Dendritic cell treated with granulocyte-macrophage colony-stimulating factor and Interleukin-4, amounts not matched to agents 40 ng/mL and 50 ng/mL, for 4 days (primary cell): ENCODE results near the gene CFAP61.

Experiments used
- H3K27ac Mint-ChIP-seq: one replicate; pipeline ENCODE4 v1.8.0; 2022; ENCODE audit warnings: mild to moderate bottlenecking, mixed read lengths
- H3K27me3 Mint-ChIP-seq: one replicate; pipeline ENCODE4 v1.8.0; 2022; ENCODE audit warnings: mild to moderate bottlenecking, mixed read lengths
- H3K36me3 Mint-ChIP-seq: one replicate; pipeline ENCODE4 v1.8.0; 2022; ENCODE audit warnings: low read depth, mixed read lengths
- H3K4me1 Mint-ChIP-seq: one replicate; pipeline ENCODE4 v1.8.0; 2022; ENCODE audit warnings: low read depth, mixed read lengths
- H3K4me3 Mint-ChIP-seq: one replicate; pipeline ENCODE4 v1.8.0; 2022; ENCODE audit warnings: mild to moderate bottlenecking, moderate library complexity, mixed read lengths
- H3K9me3 Mint-ChIP-seq: one replicate; pipeline ENCODE4 v1.8.0; 2022; ENCODE audit warnings: mixed read lengths
- intact Hi-C: fragments of 100-400 bp; cut with micrococcal nuclease; formaldehyde crosslinking; loops from one replicate; pipeline ENCODE4 v1.15.0; 2022

The CFAP61 gene

GRCh38 chr20:20368418-20369249 lies 316.3 kb downstream of the CFAP61 start:
- Mint-ChIP-seq H3K4me3 (peak overlapping the region; percentile 27), H3K9me3 (no peaks in the 10 kb centered on the region), H3K4me1 (peaks cover 25% of the 10 kb centered on the region), H3K27ac (no peak overlapping the region), H3K27me3 (peaks cover 84% of the 10 kb centered on the region), H3K36me3 (no peaks in the 10 kb centered on the region)
- intact Hi-C loops, result loop anchor here (10.0 kb wide), 1 partner anchor 94 kb away; no protein-coding TSS in a partner anchor

GRCh38 chr20:20369250-20370093 lies 317.1 kb downstream of the CFAP61 start:
- H3K36me3 Mint-ChIP-seq, result no peaks in the 10 kb centered on the region
- no peak overlapping the region for H3K27ac Mint-ChIP-seq
- intact Hi-C loops, result loop anchor here (10.0 kb wide), 1 partner anchor 95 kb away; no protein-coding TSS in a partner anchor
- peaks cover 20% of the 10 kb centered on the region for H3K4me1 Mint-ChIP-seq
- peak overlapping the region; percentile 4 for H3K4me3 Mint-ChIP-seq
- peaks cover 84% of the 10 kb centered on the region for H3K27me3 Mint-ChIP-seq
- H3K9me3 Mint-ChIP-seq, result no peaks in the 10 kb centered on the region

- Mint-ChIP-seq H3K27me3 (peaks cover 84% of the 10 kb centered on the region), H3K36me3 (no peaks in the 10 kb centered on the region), H3K4me3 (peak overlapping the region; percentile 4), H3K4me1 (peaks cover 20% of the 10 kb centered on the region), H3K9me3 (no peaks in the 10 kb centered on the region), H3K27ac (no peak overlapping the region)
- intact Hi-C loops, result no loop called here
Measured at GRCh38 chr20:20370094-20370575, 317.8 kb downstream of the CFAP61 start.

- H3K36me3 Mint-ChIP-seq, result no peaks in the 10 kb centered on the region
Measured at GRCh38 chr20:20371083-20371482, 318.8 kb downstream of the CFAP61 start.

GRCh38 chr20:20371681-20372080 lies 319.3 kb downstream of the CFAP61 start:
- H3K9me3 Mint-ChIP-seq, result no peaks in the 10 kb centered on the region
- no peak overlapping the region for H3K4me3 Mint-ChIP-seq
- no peaks in the 10 kb centered on the region for H3K36me3 Mint-ChIP-seq
- H3K27me3 Mint-ChIP-seq, result peaks cover 79% of the 10 kb centered on the region
- no peak overlapping the region for H3K27ac Mint-ChIP-seq
- peaks cover 23% of the 10 kb centered on the region for H3K4me1 Mint-ChIP-seq
- intact Hi-C loops, result no loop called here

More at GRCh38 chr20:20371083-20371482, 318.8 kb downstream of the CFAP61 start:
- Mint-ChIP-seq H3K4me3 (no peak overlapping the region), H3K4me1 (peaks cover 27% of the 10 kb centered on the region), H3K27ac (no peak overlapping the region), H3K9me3 (no peaks in the 10 kb centered on the region), H3K27me3 (peaks cover 85% of the 10 kb centered on the region)
- intact Hi-C loops, result no loop called here

- no peaks in the 10 kb centered on the region for H3K9me3 Mint-ChIP-seq
- no peak overlapping the region for H3K27ac Mint-ChIP-seq
- H3K27me3 Mint-ChIP-seq, result peaks cover 69% of the 10 kb centered on the region
- intact Hi-C loops, result no loop called here
- H3K4me3 Mint-ChIP-seq, result no peak overlapping the region
- no peaks in the 10 kb centered on the region for H3K36me3 Mint-ChIP-seq
- peaks cover 15% of the 10 kb centered on the region for H3K4me1 Mint-ChIP-seq
Measured at GRCh38 chr20:20373091-20373571, 320.8 kb downstream of the CFAP61 start.

- Mint-ChIP-seq H3K4me3 (no peak overlapping the region), H3K27me3 (peaks cover 52% of the 10 kb centered on the region), H3K36me3 (no peaks in the 10 kb centered on the region), H3K4me1 (peaks cover 8% of the 10 kb centered on the region), H3K9me3 (peaks cover 5% of the 10 kb centered on the region), H3K27ac (no peak overlapping the region)
- intact Hi-C loops, result no loop called here
Measured at GRCh38 chr20:20375862-20376261, 323.5 kb downstream of the CFAP61 start.

GRCh38 chr20:20386192-20386591 lies 333.9 kb downstream of the CFAP61 start:
- Mint-ChIP-seq H3K27me3 (peaks cover 11% of the 10 kb centered on the region), H3K4me3 (no peak overlapping the region), H3K9me3 (peaks cover 2% of the 10 kb centered on the region), H3K27ac (no peak overlapping the region), H3K4me1 (no peaks in the 10 kb centered on the region), H3K36me3 (peaks cover 10% of the 10 kb centered on the region)
- intact Hi-C loops, result no loop called here

GRCh38 chr20:20390393-20390792 lies 338.1 kb downstream of the CFAP61 start:
- Mint-ChIP-seq H3K4me1 (peaks cover 30% of the 10 kb centered on the region), H3K36me3 (peaks cover 24% of the 10 kb centered on the region), H3K27ac (no peak overlapping the region), H3K4me3 (no peak overlapping the region), H3K9me3 (no peaks in the 10 kb centered on the region), H3K27me3 (peaks cover 1% of the 10 kb centered on the region)
- intact Hi-C loops, result no loop called here

GRCh38 chr20:20391115-20391514 lies 338.8 kb downstream of the CFAP61 start:
- Mint-ChIP-seq H3K27me3 (peaks cover 1% of the 10 kb centered on the region), H3K4me1 (peaks cover 30% of the 10 kb centered on the region), H3K36me3 (peaks cover 31% of the 10 kb centered on the region), H3K27ac (peak overlapping the region; percentile 11), H3K9me3 (no peaks in the 10 kb centered on the region), H3K4me3 (no peak overlapping the region)
- intact Hi-C loops, result no loop called here

GRCh38 chr20:20391766-20392165 lies 339.4 kb downstream of the CFAP61 start:
- Mint-ChIP-seq H3K36me3 (peaks cover 36% of the 10 kb centered on the region), H3K4me3 (no peak overlapping the region), H3K4me1 (peaks cover 30% of the 10 kb centered on the region), H3K27me3 (peaks cover 1% of the 10 kb centered on the region), H3K9me3 (no peaks in the 10 kb centered on the region), H3K27ac (peak overlapping the region; percentile 11)
- intact Hi-C loops, result no loop called here

- Mint-ChIP-seq H3K27ac (peak overlapping the region; percentile 75), H3K4me1 (peaks cover 30% of the 10 kb centered on the region), H3K4me3 (no peak overlapping the region), H3K9me3 (no peaks in the 10 kb centered on the region), H3K27me3 (no peaks in the 10 kb centered on the region), H3K36me3 (peaks cover 39% of the 10 kb centered on the region)
- intact Hi-C loops, result no loop called here
Measured at GRCh38 chr20:20393207-20394120, 341.1 kb downstream of the CFAP61 start.

- Mint-ChIP-seq H3K27ac (no peak overlapping the region), H3K4me3 (no peak overlapping the region), H3K9me3 (no peaks in the 10 kb centered on the region), H3K4me1 (peaks cover 36% of the 10 kb centered on the region), H3K27me3 (no peaks in the 10 kb centered on the region), H3K36me3 (peaks cover 37% of the 10 kb centered on the region)
- intact Hi-C loops, result no loop called here
Measured at GRCh38 chr20:20395087-20395486, 342.8 kb downstream of the CFAP61 start.
